Fibroblast of skin of scalp (primary cell): ENCODE data around the gene CEBPB.
"Not testable (repeated sequence)": the region's sequence is repeated elsewhere in the genome, so short reads cannot be mapped to it uniquely, and the experiment has no call there.

Experiments used
- DNase-seq: peaks from one replicate; pipeline ENCODE4 v3.0.0-alpha.2; 2013

The CEBPB gene

DNA sequence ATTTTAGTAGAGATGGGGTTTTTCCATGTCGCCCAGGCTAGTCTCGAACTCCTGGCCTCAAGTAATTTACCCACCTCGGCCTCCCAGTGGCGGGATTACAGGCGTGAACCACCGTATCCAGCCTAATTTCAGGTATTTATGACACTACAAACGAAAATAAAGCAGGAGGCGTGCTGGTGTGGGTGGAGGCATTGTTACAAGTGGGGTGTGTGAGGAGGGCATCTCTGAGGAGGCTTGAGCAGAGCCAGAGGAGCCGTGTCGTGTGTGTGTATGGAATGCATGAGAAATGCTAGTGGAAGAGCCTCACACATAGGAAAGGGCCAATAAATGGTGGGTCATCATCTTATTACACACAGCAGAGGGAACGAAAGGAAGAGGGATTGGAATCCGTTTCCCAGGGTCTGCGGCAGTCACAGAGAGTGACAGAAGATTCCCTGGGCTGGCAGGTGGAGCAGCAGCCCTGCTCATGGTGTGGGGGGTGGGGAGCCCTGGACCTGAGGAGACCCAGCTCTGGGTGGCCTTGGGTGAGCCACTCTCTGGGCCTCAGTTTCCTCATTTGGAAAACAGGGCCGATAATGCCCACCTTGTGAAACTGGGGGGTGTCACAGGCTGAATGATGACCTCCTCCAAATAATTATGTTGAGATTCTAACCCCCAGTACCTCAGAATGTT lies 19.9 kb upstream of the CEBPB start:
- no peak for DNase-seq

- peak; percentile 66 for DNase-seq
These were observed 18.1 kb upstream of the CEBPB start for GRCh38 chr20:50172347-50173013.

DNA sequence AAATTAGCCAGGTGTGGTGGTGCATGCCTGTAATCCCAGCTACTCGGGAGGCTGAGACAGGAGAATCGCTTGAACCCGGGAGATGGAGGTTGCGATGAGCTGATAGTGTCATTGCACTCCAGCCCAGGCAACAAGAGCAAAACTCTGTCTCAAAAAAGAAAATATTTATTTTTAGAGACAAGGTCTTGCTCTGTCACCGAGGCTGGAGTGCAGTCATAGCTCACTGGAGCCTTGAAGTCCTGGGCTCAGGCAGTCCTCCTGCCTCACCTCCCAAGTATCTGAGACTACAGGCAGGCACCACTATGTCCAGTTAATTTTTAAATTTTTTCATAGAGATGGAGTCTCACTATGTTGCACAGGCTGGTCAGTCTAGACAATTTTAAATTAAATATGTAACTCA lies 16.2 kb upstream of the CEBPB start:
- no peak for DNase-seq

GRCh38 chr20:50175938-50176933 lies 14.4 kb upstream of the CEBPB start:
- no peak for DNase-seq

DNA sequence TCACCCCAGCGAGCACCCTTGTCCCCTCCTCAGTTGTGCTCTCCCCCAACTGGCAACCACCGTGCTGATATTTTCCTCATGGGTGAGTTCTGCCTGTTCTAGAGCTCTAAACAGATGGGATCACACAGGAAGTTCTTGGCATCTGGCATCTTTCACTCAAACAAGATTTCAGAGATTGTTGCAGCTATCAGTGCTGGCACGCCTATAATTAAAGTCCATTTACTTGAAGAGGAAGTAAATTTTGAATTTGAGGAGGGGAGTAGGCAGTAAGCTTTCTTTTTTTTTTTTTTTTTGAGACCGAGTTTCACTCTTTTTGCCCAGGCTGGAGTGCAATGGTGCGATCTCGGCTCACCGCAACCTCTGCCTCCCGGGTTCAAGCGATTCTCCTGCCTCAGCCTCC lies 12.0 kb upstream of the CEBPB start:
- DNase-seq = not testable (repeated sequence)

- no peak for DNase-seq
These were observed 9.3 kb upstream of the CEBPB start for GRCh38 chr20:50181344-50181743.

- no peak for DNase-seq
These were observed 8.3 kb upstream of the CEBPB start for GRCh38 chr20:50182346-50182745.

DNA sequence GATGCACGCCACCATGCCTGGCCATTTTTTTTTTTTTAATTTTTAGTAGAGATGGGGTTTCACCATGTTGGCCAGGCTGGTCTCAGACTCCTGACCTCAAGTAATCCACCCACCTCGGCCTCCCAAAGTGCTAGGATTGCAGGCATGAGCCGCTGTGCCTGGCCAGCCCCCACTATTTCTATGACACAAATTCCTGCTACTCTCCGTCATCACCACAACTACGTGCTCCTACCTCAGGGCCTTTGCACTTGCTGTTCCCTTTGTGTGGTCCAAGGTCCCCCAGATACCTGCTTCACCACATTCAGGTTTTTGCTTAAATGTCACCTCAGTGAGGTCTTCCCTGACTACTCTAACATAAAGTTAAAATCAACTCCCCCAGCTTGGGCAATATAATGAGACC lies 5.2 kb upstream of the CEBPB start:
- no peak for DNase-seq

- DNase-seq = peak; percentile 78
These were observed 4.3 kb upstream of the CEBPB start for GRCh38 chr20:50186151-50186885.

- no peak for DNase-seq
These were observed 3.6 kb upstream of the CEBPB start for GRCh38 chr20:50186987-50187402.

DNA sequence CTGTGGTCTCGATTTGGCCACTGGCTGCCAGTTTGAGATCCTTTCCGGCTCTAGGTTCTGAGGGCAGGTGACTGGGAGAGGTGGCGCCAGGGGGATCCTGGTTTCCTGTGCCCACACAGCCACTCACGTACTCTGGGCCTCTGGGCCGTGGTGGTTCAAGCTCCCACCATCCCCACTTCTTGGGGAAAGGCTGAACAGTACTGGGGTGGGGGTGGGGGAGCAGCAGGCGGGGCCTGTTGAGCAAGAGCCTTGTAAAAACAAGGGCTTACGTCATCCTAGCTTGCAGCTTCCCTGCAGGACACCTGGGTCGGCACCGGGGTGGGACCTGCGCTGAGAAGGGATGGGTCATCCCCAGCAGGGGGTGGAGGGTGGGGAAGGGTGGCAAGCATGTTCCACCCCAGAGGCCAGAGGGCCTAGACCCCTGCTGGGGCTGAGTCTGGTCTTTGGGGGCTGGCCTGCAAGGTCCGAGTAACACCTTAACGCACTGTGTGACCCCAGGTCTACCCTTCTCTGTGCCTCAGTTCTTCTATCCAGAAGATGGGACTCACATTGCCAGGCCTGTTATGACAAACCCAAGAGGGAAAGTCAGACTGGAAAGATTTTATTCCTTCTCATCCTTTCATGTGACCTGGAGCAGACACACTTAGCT lies 3.1 kb upstream of the CEBPB start:
- DNase-seq = peak; percentile 39

DNA sequence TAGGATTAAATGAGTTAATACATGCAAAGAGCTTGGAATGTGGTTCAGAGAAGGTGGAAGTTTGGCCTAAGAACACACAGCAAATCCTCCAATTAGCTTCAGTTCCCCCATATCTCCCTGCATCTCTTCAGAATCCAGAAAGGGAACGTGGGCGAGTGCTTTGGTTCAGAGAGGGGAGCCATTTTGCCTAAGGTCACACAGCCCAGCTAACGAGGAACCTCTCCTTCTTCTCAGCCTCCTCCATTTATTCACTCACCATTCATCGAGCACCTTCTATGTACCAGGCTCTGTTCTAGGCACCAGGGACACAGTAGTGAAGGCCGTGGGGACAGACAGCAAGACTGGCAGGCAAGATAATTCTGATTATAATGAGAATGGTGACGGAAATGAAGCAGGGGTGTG lies 2.3 kb upstream of the CEBPB start:
- no peak for DNase-seq

DNA sequence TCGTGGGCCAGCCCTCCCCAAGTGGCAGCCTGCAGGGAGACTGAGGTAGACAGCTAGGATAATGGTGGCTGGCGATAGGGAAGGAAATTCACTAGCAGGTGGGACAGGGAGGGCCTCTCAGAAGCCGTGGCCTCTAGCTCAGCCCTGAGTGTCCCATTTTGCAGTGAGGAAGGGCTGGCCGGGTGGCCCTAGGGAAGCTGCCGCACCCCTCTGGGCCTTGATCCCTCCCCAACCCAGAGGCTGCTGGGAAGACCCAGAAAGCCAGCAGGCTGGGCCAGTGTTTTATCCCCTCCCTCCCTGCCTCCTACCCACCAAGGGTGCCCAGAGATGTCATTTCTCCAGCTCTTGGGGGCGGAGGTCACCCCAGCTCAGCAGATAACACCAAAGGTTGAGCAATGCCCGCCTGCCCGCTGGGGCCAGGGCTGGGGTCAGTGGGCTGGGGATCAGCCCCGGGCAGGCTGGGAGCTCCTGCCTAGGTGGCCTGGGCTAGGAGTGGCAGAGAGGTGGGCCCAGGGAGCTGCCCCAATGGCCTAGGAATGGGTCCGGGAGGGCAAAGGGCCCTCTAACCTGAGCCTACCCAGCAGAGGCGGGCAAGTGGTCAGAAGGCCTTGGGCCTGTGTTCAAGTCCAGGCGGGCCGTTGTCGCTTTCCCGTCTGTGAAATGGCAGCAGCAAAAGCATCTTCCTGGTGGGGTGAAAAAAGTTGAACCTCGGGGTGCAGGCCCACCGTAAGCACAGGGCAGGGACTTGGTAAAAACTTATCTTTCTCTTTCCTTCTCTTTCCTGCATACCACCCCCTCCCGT lies 1.6 kb upstream of the CEBPB start:
- DNase-seq = no peak

DNA sequence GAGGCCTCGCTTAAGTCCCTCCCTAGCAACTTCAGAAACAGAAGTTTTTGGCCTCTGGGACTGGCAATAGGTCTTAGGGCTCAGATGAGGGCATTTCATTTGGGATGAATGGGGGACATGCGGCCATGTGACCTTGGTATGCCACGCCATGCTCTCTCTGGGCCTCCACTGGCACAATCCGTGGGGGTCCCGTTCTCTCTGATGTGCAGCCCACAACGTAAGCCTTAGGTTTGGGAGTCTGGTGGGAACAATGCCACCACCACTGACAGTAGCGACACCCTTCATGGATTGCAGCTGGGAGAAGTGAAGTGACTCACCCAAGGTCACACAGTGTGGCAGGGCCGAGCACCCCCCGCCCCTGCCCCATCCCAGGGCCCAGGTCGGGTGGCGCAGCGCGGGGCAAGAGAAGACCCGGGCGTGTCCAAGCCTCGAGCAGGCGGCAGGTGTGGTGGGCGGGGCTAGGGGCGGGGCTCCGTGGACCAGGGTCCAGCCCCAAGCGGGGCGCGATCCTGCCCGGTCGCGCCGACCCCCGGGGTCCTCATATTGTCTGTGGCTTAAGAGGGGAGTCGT lies 864 bp upstream of the CEBPB start:
- DNase-seq = no peak

DNA sequence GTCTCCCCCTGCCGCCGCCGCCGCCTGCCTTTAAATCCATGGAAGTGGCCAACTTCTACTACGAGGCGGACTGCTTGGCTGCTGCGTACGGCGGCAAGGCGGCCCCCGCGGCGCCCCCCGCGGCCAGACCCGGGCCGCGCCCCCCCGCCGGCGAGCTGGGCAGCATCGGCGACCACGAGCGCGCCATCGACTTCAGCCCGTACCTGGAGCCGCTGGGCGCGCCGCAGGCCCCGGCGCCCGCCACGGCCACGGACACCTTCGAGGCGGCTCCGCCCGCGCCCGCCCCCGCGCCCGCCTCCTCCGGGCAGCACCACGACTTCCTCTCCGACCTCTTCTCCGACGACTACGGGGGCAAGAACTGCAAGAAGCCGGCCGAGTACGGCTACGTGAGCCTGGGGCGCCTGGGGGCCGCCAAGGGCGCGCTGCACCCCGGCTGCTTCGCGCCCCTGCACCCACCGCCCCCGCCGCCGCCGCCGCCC lies 474 bp downstream of the CEBPB start:
- DNase-seq = peak; percentile 67

GRCh38 chr20:50191544-50192363 lies 1.1 kb downstream of the CEBPB start:
- DNase-seq = peak; percentile 49

GRCh38 chr20:50192364-50193198 lies 2.0 kb downstream of the CEBPB start:
- DNase-seq = peak; percentile 97

- peak; percentile 59 for DNase-seq
These were observed 2.7 kb downstream of the CEBPB start for GRCh38 chr20:50193199-50193835.
